Skin of body (tissue), 2 donors: Measurements from ENCODE around the gene TBX1. TPM values are rescaled to one million over a fixed set of nuclear protein-coding genes. Genes with fewer than 3 reads are reported as not detected.

Experiments used
- DNase-seq: peaks from one replicate; lab custom pipeline; 2025; lab: John Stamatoyannopoulos, UW
- total RNA-seq: library from RNA; depleted of rRNA; stranded (reverse); fragments of >200 nt; gene quantifications from one replicate; pipeline ENCODE4 v1.2.3, GENCODE V29; 2014

TBX1 gene
- total RNA-seq, 1 donor from 2014 or later = 4.8 TPM

GRCh38 chr22:19737846-19738663, 22.5 kb upstream of the TBX1 start:
- DNase-seq = no peak

GRCh38 chr22:19738664-19739447, 21.7 kb upstream of the TBX1 start:
- DNase-seq = no peak

- no peak for DNase-seq
Observed at GRCh38 chr22:19739448-19739895, 21.1 kb upstream of the TBX1 start.

GRCh38 chr22:19739911-19740449, 20.6 kb upstream of the TBX1 start:
- no peak for DNase-seq

- DNase-seq = no peak
Observed at GRCh38 chr22:19740586-19740985, 20.0 kb upstream of the TBX1 start.

- DNase-seq = no peak
Observed at GRCh38 chr22:19741053-19741452, 19.5 kb upstream of the TBX1 start.

- DNase-seq = no peak
Observed at GRCh38 chr22:19742160-19743066, 18.2 kb upstream of the TBX1 start.

- DNase-seq = no peak
Observed at GRCh38 chr22:19743081-19743480, 17.5 kb upstream of the TBX1 start.

- DNase-seq = no peak
Observed at GRCh38 chr22:19743651-19744050, 16.9 kb upstream of the TBX1 start.

- no peak for DNase-seq
Observed at GRCh38 chr22:19744350-19745006, 16.1 kb upstream of the TBX1 start.

GRCh38 chr22:19745155-19746101, 15.2 kb upstream of the TBX1 start:
- DNase-seq = no peak

- no peak for DNase-seq
Observed at GRCh38 chr22:19746726-19747125, 13.9 kb upstream of the TBX1 start.

- no peak for DNase-seq
Observed at GRCh38 chr22:19747551-19747950, 13.0 kb upstream of the TBX1 start.

GRCh38 chr22:19748139-19748538, 12.4 kb upstream of the TBX1 start:
- DNase-seq = no peak

GRCh38 chr22:19748991-19749664, 11.4 kb upstream of the TBX1 start:
- no peak for DNase-seq

- DNase-seq = no peak
Observed at GRCh38 chr22:19749876-19750275, 10.7 kb upstream of the TBX1 start.

GRCh38 chr22:19750507-19751490, 9.8 kb upstream of the TBX1 start:
- DNase-seq = no peak
